IMR-90 (cell line): ENCODE results near the gene OR2A2. TPM values are rescaled to one million over a fixed set of nuclear protein-coding genes. Genes with fewer than 3 reads are reported as not detected.

Experiments
- ATAC-seq: fragments of 200-7000 bp; cut with Tn5 transposase; 2 replicates; pipeline ENCODE4 v1.9.1; 2020; ENCODE audit warnings: low read depth, mild to moderate bottlenecking, moderate library complexity
- BruUV-seq: library from RNA; stranded (reverse); fragments of 400-500 nt; replicated peaks from 2 replicates; lab custom pipeline; 2021; lab: Mats Ljungman, UMichigan
- CTCF ChIA-PET: fragments of 300-600 bp; formaldehyde crosslinking; extraction: SDS; loops from one replicate; lab custom pipeline; 2021; ENCODE audit warnings: antibody characterized with exemption; lab: Yijun Ruan, JAX
- POLR2A ChIA-PET: fragments of 300-600 bp; sonication (Branson Sonifier 250); formaldehyde crosslinking; loops from one replicate; lab custom pipeline; 2022; ENCODE audit warnings: antibody characterized with exemption; ENCODE audit not compliant: unreplicated experiment; lab: Charles Lee
- DNase-seq: peaks from one replicate; pipeline ENCODE4 v3.0.0; 2013
- H2AFZ ChIP-seq: replicated peaks from 2 replicates; pipeline ENCODE3; 2013; ENCODE audit warnings: low read length, mild to moderate bottlenecking; ENCODE audit not compliant: poor library complexity
- H2AK5ac ChIP-seq: 2 replicates; pipeline ENCODE4 v1.6.1; 2013; ENCODE audit warnings: low read depth, low read length, inconsistent platforms
- H2AK9ac ChIP-seq: replicated peaks from 2 replicates; pipeline ENCODE3; 2013; ENCODE audit warnings: mild to moderate bottlenecking, low read depth, low read length, moderate library complexity; ENCODE audit not compliant: poor library complexity
- H2BK120ac ChIP-seq: 2 replicates; pipeline ENCODE4 v1.6.1; 2013; ENCODE audit warnings: low read depth, low read length, inconsistent platforms
- H2BK15ac ChIP-seq: 3 replicates; pipeline ENCODE4 v1.6.1; 2013; ENCODE audit warnings: low read depth, low read length, inconsistent platforms
- H2BK20ac ChIP-seq: 2 replicates; pipeline ENCODE4 v1.6.1; 2013; ENCODE audit warnings: low read depth, mild to moderate bottlenecking, inconsistent platforms, low read length, moderate library complexity
- H2BK5ac ChIP-seq: 2 replicates; pipeline ENCODE4 v1.6.1; 2013; ENCODE audit warnings: mild to moderate bottlenecking, low read depth, low read length, inconsistent platforms; ENCODE audit not compliant: poor library complexity, severe bottlenecking
- H3K14ac ChIP-seq: replicated peaks from 2 replicates; pipeline ENCODE4 v1.6.1; 2013; ENCODE audit warnings: low read depth, low read length, inconsistent platforms
- H3K18ac ChIP-seq: 2 replicates; pipeline ENCODE4 v1.6.1; 2013; ENCODE audit warnings: low read depth, low read length, control low read depth
- H3K23ac ChIP-seq: 2 replicates; pipeline ENCODE4 v1.6.1; 2013; ENCODE audit warnings: low read depth, low read length, inconsistent platforms
- H3K27ac ChIP-seq: 2 replicates; pipeline ENCODE4 v1.5.1; 2013; ENCODE audit warnings: mild to moderate bottlenecking, control low read depth, low read length; ENCODE audit not compliant: insufficient read depth
- H3K27me3 ChIP-seq: 2 replicates; pipeline ENCODE4 v1.6.1; 2013; ENCODE audit warnings: low read length; ENCODE audit not compliant: control insufficient read depth, insufficient read depth
- H3K36me3 ChIP-seq: 2 replicates; pipeline ENCODE4 v1.6.1; 2013; ENCODE audit warnings: low read length, mixed read lengths; ENCODE audit not compliant: control insufficient read depth, insufficient read depth
- H3K4ac ChIP-seq: 2 replicates; pipeline ENCODE4 v1.6.1; 2013; ENCODE audit warnings: low read depth, low read length, inconsistent platforms
- H3K4me1 ChIP-seq: 2 replicates; pipeline ENCODE4 v1.6.1; 2013; ENCODE audit warnings: low read length, mixed read lengths; ENCODE audit not compliant: control insufficient read depth, insufficient read depth
- H3K4me2 ChIP-seq: 2 replicates; pipeline ENCODE4 v1.6.1; 2013; ENCODE audit warnings: low read depth, mild to moderate bottlenecking, control low read depth, low read length, moderate library complexity
- H3K4me3 ChIP-seq: 2 replicates; pipeline ENCODE4 v1.5.1; 2013; ENCODE audit warnings: low read depth, mild to moderate bottlenecking, control low read depth, low read length, moderate library complexity; ENCODE audit not compliant: insufficient read depth
- H3K56ac ChIP-seq: 2 replicates; pipeline ENCODE4 v1.6.1; 2013; ENCODE audit warnings: low read length, inconsistent platforms; ENCODE audit not compliant: insufficient read depth; ENCODE audit errors: extremely low read depth
- H3K79me1 ChIP-seq, 2 experiments: 2 replicates each; pipeline ENCODE4 v1.6.1; 2013; ENCODE audit warnings: low read length in 2 of 2, inconsistent platforms in 1 of 2, low read depth in 1 of 2
- H3K9ac ChIP-seq: 2 replicates; pipeline ENCODE4 v1.6.1; 2013; ENCODE audit warnings: low read depth, low read length, control low read depth
- H3K9me1 ChIP-seq: 2 replicates; pipeline ENCODE4 v1.6.1; 2013; ENCODE audit warnings: low read length, inconsistent platforms; ENCODE audit not compliant: insufficient read depth
- H3K9me3 ChIP-seq: 2 replicates; pipeline ENCODE4 v1.6.1; 2013; ENCODE audit warnings: low read length; ENCODE audit not compliant: control insufficient read depth, insufficient read depth
- H4K20me1 ChIP-seq: 2 replicates; pipeline ENCODE4 v1.6.1; 2013; ENCODE audit warnings: low read length, inconsistent platforms; ENCODE audit not compliant: insufficient read depth
- H4K5ac ChIP-seq: 2 replicates; pipeline ENCODE4 v1.6.1; 2013; ENCODE audit warnings: mild to moderate bottlenecking, low read depth, low read length, control low read depth
- H4K8ac ChIP-seq, 2 experiments: 2 replicates each; pipeline ENCODE4 v1.6.1; 2013; ENCODE audit warnings: low read depth in 2 of 2, low read length in 2 of 2, control low read depth in 1 of 2, inconsistent platforms in 1 of 2
- H4K91ac ChIP-seq: 2 replicates; pipeline ENCODE4 v1.6.1; 2013; ENCODE audit warnings: low read depth, low read length, inconsistent platforms; ENCODE audit not compliant: insufficient read depth
- CTCF ChIP-seq: conservative IDR thresholded peaks from 2 replicates; pipeline ENCODE4 v1.5.1; 2012; ENCODE audit warnings: mild to moderate bottlenecking, low read depth, low read length, improper control_type of control experiment
- NFE2L2 ChIP-seq: fragments of 150-350 bp; IDR thresholded peaks from 2 replicates; pipeline ENCODE4 v1.6.1; 2016; ENCODE audit warnings: low read depth, mild to moderate bottlenecking, low read length
- WGBS, 2 experiments: methylation state at CpG; one replicate each; pipeline versions ENCODE4 v1.1.5 to v1.1.7; 2013; ENCODE audit warnings: missing lambda C conversion rate in 2 of 2; ENCODE audit not compliant: insufficient read length in 1 of 2; ENCODE audit errors: extremely low coverage in 2 of 2; 5-methylcytosine and 5-hydroxymethylcytosine counted together
- dilution Hi-C: fragments of 300-500 bp; cut with HindIII; formaldehyde crosslinking; loops from one replicate; pipeline ENCODE4 v1.14.3; 2018; ENCODE audit warnings: low sequenced_read_pairs; ENCODE audit not compliant: unreplicated experiment
- in situ Hi-C: fragments of 300-500 bp; cut with MboI; formaldehyde crosslinking; loops from 3 replicates; pipeline ENCODE4 v1.14.3; 2019; ENCODE audit warnings: low sequenced_read_pairs, inconsistent platforms, mixed read lengths
- intact Hi-C: fragments of 100-400 bp; cut with micrococcal nuclease; formaldehyde crosslinking; loops from 2 replicates; pipeline ENCODE4 v1.10.0; 2022
- polyA plus RNA-seq, 3 experiments: library from polyadenylated mRNA; depleted of rRNA; stranded (reverse); fragments of >200 nt; gene quantifications; 2 replicates each; pipeline ENCODE4 v1.2.3, GENCODE V29; 2012; ENCODE audit warnings: low replicate concordance in 1 of 3
- total RNA-seq: library from RNA; depleted of rRNA; stranded (reverse); fragments of >200 nt; gene quantifications from 2 replicates; pipeline ENCODE4 v1.2.3, GENCODE V29; 2012

The OR2A2 gene
- total and polyA plus RNA-seq, 2 of the 4 experiments (the other 2 are of a cell fraction): not detected

- no peak overlapping the region for H2BK15ac ChIP-seq
- no peak overlapping the region for H3K23ac ChIP-seq
- no peak overlapping the region for H3K4me2 ChIP-seq
- H4K91ac ChIP-seq: no peak overlapping the region
- no peak overlapping the region for H2BK120ac ChIP-seq
- no peak overlapping the region for H2AFZ ChIP-seq
- H3K4me1 ChIP-seq: no peaks in the 10 kb centered on the region
- CTCF ChIA-PET: no interaction called here
- no peak overlapping the region for H4K8ac ChIP-seq
- no peak overlapping the region for H3K18ac ChIP-seq
- H3K9me3 ChIP-seq: no peaks in the 10 kb centered on the region
- DNase-seq: no peak
- no peak overlapping the region for H2BK20ac ChIP-seq
- in situ Hi-C loops: no loop called here
- no peak overlapping the region for H3K4me3 ChIP-seq
- no peak overlapping the region for H3K14ac ChIP-seq
- H3K79me1 ChIP-seq: no peaks in the 10 kb centered on the region
- TF ChIP-seq CTCF (0 out of 2 replicates have a peak, but pooled peaks have one; percentile 3), NFE2L2 (no peak)
- no peak overlapping the region for H3K27ac ChIP-seq
- H4K5ac ChIP-seq: no peak overlapping the region
- no peak overlapping the region for H3K56ac ChIP-seq
- no peak overlapping the region for H2AK9ac ChIP-seq
- dilution Hi-C loops: no loop called here
- WGBS, 2 experiments: no CpG with 5 or more reads among the region's 3 CpGs
- H2BK5ac ChIP-seq: no peak overlapping the region
- POLR2A ChIA-PET: no interaction called here
- H3K4ac ChIP-seq: no peak overlapping the region
- no peaks in the 10 kb centered on the region for H3K9me1 ChIP-seq
- H4K20me1 ChIP-seq: no peaks in the 10 kb centered on the region
- H2AK5ac ChIP-seq: no peak overlapping the region
- intact Hi-C loops: no loop called here
- no peaks in the 10 kb centered on the region for H3K27me3 ChIP-seq
- no peaks in the 10 kb centered on the region for H3K36me3 ChIP-seq
- no peak for ATAC-seq
- H3K9ac ChIP-seq: no peak overlapping the region
- no TSS peak for BruUV-seq
These were observed 45.7 kb upstream of the OR2A2 start for GRCh38 chr7:144063710-144064109.
